Caco-2 (cell line): ENCODE data around the gene MIA3. TPM values are rescaled to one million over a fixed set of nuclear protein-coding genes. Genes with fewer than 3 reads are reported as not detected.
"Not testable (repeated sequence)": the region's sequence is repeated elsewhere in the genome, so short reads cannot be mapped to it uniquely, and the experiment has no call there.

Source experiments
- BruUV-seq: library from RNA; stranded (reverse); fragments of 400-500 nt; replicated peaks from 2 replicates; lab custom pipeline; 2021; lab: Mats Ljungman, UMichigan
- CTCF ChIA-PET: fragments of 300-600 bp; sonication (Branson Sonifier 250); formaldehyde crosslinking; loops from one replicate; lab custom pipeline; 2022; ENCODE audit warnings: antibody characterized with exemption; lab: Charles Lee
- POLR2A ChIA-PET: fragments of 300-600 bp; sonication (Branson Sonifier 250); formaldehyde crosslinking; loops from one replicate; lab custom pipeline; 2022; ENCODE audit warnings: antibody characterized with exemption; lab: Charles Lee
- DNase-seq, 2 experiments: peaks; one replicate each; pipeline versions ENCODE4 v3.0.0 to v3.0.0-alpha.2; 2020 to 2022
- H3K27me3 ChIP-seq: replicated peaks from 2 replicates; pipeline ENCODE4 v1.6.0; 2011; ENCODE audit warnings: low read length; ENCODE audit not compliant: control insufficient read depth, insufficient read depth
- H3K36me3 ChIP-seq: 2 replicates; pipeline ENCODE4 v1.5.1; 2011; ENCODE audit warnings: low read length; ENCODE audit not compliant: control insufficient read depth, insufficient read depth
- H3K4me1 ChIP-seq: fragments of 250-450 bp; sonication (Bioruptor Pico); 2 replicates; pipeline ENCODE4 v1.5.1; 2020; ENCODE audit warnings: mild to moderate bottlenecking
- H3K4me3 ChIP-seq: 2 replicates; pipeline ENCODE4 v1.5.1; 2011; ENCODE audit warnings: low read depth, mild to moderate bottlenecking, control low read depth, low read length
- H3K9me3 ChIP-seq: fragments of 250-450 bp; sonication (Bioruptor Pico); 2 replicates; pipeline ENCODE4 v1.5.1; 2020; ENCODE audit warnings: mild to moderate bottlenecking, moderate library complexity
- H3K27ac Mint-ChIP-seq: one replicate; pipeline ENCODE4 v1.8.0; 2022; ENCODE audit warnings: mixed read lengths; ENCODE audit not compliant: unreplicated experiment
- H3K27me3 Mint-ChIP-seq: one replicate; pipeline ENCODE4 v1.8.0; 2022; ENCODE audit warnings: mixed read lengths; ENCODE audit not compliant: insufficient read depth, unreplicated experiment
- H3K36me3 Mint-ChIP-seq: one replicate; pipeline ENCODE4 v1.8.0; 2022; ENCODE audit warnings: mild to moderate bottlenecking, mixed read lengths; ENCODE audit not compliant: insufficient read depth, unreplicated experiment
- H3K4me1 Mint-ChIP-seq: one replicate; pipeline ENCODE4 v1.8.0; 2022; ENCODE audit warnings: low read depth, mixed read lengths; ENCODE audit not compliant: unreplicated experiment
- H3K4me3 Mint-ChIP-seq: one replicate; pipeline ENCODE4 v1.8.0; 2022; ENCODE audit warnings: mild to moderate bottlenecking, moderate library complexity, mixed read lengths; ENCODE audit not compliant: unreplicated experiment
- H3K9me3 Mint-ChIP-seq: one replicate; pipeline ENCODE4 v1.8.0; 2022; ENCODE audit warnings: mixed read lengths; ENCODE audit not compliant: unreplicated experiment
- intact Hi-C: fragments of 100-400 bp; cut with micrococcal nuclease; formaldehyde crosslinking; loops from one replicate; pipeline ENCODE4 v1.10.0; 2022; ENCODE audit not compliant: unreplicated experiment
- total RNA-seq: library from RNA; stranded (reverse); gene quantifications from 2 replicates; pipeline ENCODE4 v1.2.3, GENCODE V29; 2022
- TF ChIP-seq, protein P1 (sequence below), 2 experiments: fragments of 200-600 bp in 1 of 2; IDR thresholded peaks; 1 replicate in 1 of 2; 2 replicates in 1 of 2; pipeline versions ENCODE4 v1.5.1 to v1.8.0; 2011 to 2022; ENCODE audit warnings: antibody characterized with exemption in 1 of 2, control low read depth in 1 of 2, inconsistent platforms in 1 of 2, low read depth in 1 of 2, low read length in 1 of 2, mild to moderate bottlenecking in 1 of 2, moderate library complexity in 1 of 2; ENCODE audit not compliant: insufficient read depth in 1 of 2, severe bottlenecking in 1 of 2, unreplicated experiment in 1 of 2

Gene MIA3
- total RNA-seq, 1 experiment from 2014 or later, result 56.0 TPM

DNA sequence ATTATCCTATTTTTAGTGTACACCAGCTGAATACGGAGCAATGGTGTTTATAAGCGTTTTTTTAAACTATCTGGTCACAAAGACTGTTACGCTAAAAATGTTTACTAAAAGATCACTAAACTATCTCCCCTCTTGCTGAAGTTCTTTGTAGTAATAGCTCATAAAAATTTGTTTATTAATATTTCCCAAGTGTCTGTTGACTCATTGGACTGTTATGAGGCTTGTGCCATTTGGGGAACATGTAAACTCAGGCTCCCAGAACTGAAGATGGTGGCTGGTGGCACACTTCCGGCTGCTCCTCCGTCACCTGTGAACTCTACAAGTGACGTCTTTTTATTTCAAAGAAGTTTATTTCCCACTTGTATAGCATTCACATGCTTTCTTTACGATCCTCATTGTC lies 48.1 kb downstream of the MIA3 start:
- intact Hi-C loops, result no loop called here
- Histone ChIP-seq H3K4me1 (no peaks in the 10 kb centered on the region), H3K9me3 (no peaks in the 10 kb centered on the region), H3K36me3 (no peaks in the 10 kb centered on the region), H3K4me3 (no peak overlapping the region), H3K27me3 (no peaks in the 10 kb centered on the region)
- Mint-ChIP-seq H3K36me3 (peaks cover 43% of the 10 kb centered on the region), H3K9me3 (no peaks in the 10 kb centered on the region), H3K27me3 (no peaks in the 10 kb centered on the region), H3K4me3 (no peak overlapping the region), H3K4me1 (no peaks in the 10 kb centered on the region), H3K27ac (no peak overlapping the region)
- no TSS peak for BruUV-seq
- ChIA-PET POLR2A (no interaction called here), CTCF (no interaction called here)
- no peak for DNase-seq
- TF ChIP-seq, protein P1, sequence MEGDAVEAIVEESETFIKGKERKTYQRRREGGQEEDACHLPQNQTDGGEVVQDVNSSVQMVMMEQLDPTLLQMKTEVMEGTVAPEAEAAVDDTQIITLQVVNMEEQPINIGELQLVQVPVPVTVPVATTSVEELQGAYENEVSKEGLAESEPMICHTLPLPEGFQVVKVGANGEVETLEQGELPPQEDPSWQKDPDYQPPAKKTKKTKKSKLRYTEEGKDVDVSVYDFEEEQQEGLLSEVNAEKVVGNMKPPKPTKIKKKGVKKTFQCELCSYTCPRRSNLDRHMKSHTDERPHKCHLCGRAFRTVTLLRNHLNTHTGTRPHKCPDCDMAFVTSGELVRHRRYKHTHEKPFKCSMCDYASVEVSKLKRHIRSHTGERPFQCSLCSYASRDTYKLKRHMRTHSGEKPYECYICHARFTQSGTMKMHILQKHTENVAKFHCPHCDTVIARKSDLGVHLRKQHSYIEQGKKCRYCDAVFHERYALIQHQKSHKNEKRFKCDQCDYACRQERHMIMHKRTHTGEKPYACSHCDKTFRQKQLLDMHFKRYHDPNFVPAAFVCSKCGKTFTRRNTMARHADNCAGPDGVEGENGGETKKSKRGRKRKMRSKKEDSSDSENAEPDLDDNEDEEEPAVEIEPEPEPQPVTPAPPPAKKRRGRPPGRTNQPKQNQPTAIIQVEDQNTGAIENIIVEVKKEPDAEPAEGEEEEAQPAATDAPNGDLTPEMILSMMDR (IDR thresholded peaks at IDR 0.05; ENCODE audit: insufficient read depth in 1 of 2, low read depth in 1 of 2, low read length in 1 of 2, severe bottlenecking in 1 of 2, unreplicated experiment in 1 of 2), result no peak

DNA sequence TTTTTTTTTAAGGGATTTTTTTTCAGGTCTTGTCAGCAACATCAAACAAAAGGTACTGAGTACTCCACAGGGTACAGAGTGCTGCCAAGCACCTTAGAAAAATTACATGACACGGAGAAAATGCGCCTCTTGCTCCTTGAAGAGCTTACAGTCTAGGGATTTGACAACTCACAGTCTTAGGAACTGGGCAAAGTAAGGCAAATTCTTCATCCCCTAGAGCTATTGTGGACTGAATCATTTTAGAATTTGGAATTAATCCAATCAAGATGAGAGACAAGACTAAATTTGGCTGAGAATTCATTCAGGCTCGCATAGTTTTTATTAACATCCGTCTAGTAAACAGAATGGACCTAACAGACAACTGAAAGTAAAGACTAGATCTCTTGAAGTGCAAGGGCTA lies 50.3 kb downstream of the MIA3 start:
- peaks cover 51% of the 10 kb centered on the region for H3K36me3 Mint-ChIP-seq
- H3K27ac Mint-ChIP-seq, H3K4me3 ChIP-seq, H3K4me1 ChIP-seq, H3K36me3 ChIP-seq, H3K9me3 ChIP-seq, H3K4me3 Mint-ChIP-seq, H3K4me1 Mint-ChIP-seq, BruUV-seq, CTCF ChIA-PET, H3K9me3 Mint-ChIP-seq, DNase-seq, intact Hi-C loops, POLR2A ChIA-PET, H3K27me3 Mint-ChIP-seq, H3K27me3 ChIP-seq: not testable (repeated sequence)

DNA sequence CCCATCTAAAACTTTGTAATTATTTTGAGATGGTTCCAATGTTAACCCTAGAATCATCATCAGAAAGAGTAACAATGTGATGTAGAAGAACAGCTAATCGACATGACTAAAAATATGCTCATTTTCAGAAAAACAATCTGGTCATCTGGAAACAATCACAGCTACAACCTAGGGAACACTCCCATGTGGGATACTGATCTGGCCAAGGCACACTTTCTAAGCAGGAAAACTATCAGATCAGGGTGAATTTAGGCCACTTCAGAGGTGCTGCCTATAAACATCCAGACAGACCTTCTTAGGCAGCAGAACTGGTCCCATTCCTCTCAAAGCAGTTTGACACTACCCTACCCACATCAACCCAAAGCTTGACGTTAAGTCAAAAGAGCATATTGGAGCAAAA lies 51.2 kb downstream of the MIA3 start:
- H3K4me1 ChIP-seq, H3K9me3 ChIP-seq, H3K27ac Mint-ChIP-seq, H3K4me3 ChIP-seq, H3K27me3 ChIP-seq, POLR2A ChIA-PET, H3K4me3 Mint-ChIP-seq, H3K9me3 Mint-ChIP-seq, intact Hi-C loops, H3K36me3 ChIP-seq, BruUV-seq, H3K4me1 Mint-ChIP-seq, CTCF ChIA-PET, DNase-seq, H3K27me3 Mint-ChIP-seq: not testable (repeated sequence)
- H3K36me3 Mint-ChIP-seq, result peaks cover 59% of the 10 kb centered on the region

DNA sequence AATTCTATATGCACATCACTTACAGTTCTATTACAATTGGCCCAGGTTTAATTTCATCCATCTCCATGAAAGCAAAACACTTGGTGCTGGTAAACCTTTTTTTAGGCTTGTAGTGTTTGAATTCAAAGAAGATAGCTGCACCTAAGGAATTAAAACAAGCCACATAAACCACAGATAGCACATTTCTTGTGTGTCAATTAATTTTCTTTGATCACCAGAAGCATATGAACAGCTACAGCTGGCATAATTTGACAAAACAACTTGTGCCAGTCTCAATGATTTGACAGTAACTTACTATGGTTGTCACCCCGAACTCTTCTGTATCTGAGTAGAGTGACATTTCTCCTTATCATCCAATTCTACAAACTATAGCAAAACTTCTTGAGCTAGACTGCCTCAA lies 52.2 kb downstream of the MIA3 start:
- Mint-ChIP-seq H3K9me3 (no peaks in the 10 kb centered on the region), H3K36me3 (peaks cover 52% of the 10 kb centered on the region), H3K4me3 (no peak overlapping the region), H3K4me1 (no peaks in the 10 kb centered on the region), H3K27me3 (no peaks in the 10 kb centered on the region), H3K27ac (no peak overlapping the region)
- POLR2A ChIA-PET, result no interaction called here
- CTCF ChIA-PET, result no interaction called here
- DNase-seq, result no peak
- H3K4me3 ChIP-seq, result no peak overlapping the region
- intact Hi-C loops, result no loop called here
- H3K4me1 ChIP-seq, result no peaks in the 10 kb centered on the region
- no TSS peak for BruUV-seq
- H3K9me3 ChIP-seq, result no peaks in the 10 kb centered on the region
- no peaks in the 10 kb centered on the region; the same call in 1 of the 2 replicates for H3K36me3 ChIP-seq
- H3K27me3 ChIP-seq, result no peaks in the 10 kb centered on the region
- TF ChIP-seq, protein P1 (IDR thresholded peaks at IDR 0.05; ENCODE audit: insufficient read depth in 1 of 2, low read depth in 1 of 2, low read length in 1 of 2, severe bottlenecking in 1 of 2, unreplicated experiment in 1 of 2), result no peak
